Uterus (tissue), 2 donors: ENCODE data around the gene MOB3A.

Source experiments
- CTCF ChIP-seq, 4 experiments: fragments of 200-600 bp in 2 of 4; fragments of 450-650 bp in 2 of 4; sonication (generic) in 2 of 4; IDR thresholded peaks; one replicate each; pipeline ENCODE4 v1.5.1; 2016 to 2019; ENCODE audit warnings: antibody characterized with exemption in 4 of 4, mild to moderate bottlenecking in 2 of 4, moderate library complexity in 1 of 4
- POLR2A ChIP-seq, 2 donors: fragments of 450-650 bp; IDR thresholded peaks; one replicate each; pipeline ENCODE4 v1.6.1; 2016; ENCODE audit warnings: antibody characterized with exemption in 2 of 2, mild to moderate bottlenecking in 1 of 2, moderate library complexity in 1 of 2

DNA sequence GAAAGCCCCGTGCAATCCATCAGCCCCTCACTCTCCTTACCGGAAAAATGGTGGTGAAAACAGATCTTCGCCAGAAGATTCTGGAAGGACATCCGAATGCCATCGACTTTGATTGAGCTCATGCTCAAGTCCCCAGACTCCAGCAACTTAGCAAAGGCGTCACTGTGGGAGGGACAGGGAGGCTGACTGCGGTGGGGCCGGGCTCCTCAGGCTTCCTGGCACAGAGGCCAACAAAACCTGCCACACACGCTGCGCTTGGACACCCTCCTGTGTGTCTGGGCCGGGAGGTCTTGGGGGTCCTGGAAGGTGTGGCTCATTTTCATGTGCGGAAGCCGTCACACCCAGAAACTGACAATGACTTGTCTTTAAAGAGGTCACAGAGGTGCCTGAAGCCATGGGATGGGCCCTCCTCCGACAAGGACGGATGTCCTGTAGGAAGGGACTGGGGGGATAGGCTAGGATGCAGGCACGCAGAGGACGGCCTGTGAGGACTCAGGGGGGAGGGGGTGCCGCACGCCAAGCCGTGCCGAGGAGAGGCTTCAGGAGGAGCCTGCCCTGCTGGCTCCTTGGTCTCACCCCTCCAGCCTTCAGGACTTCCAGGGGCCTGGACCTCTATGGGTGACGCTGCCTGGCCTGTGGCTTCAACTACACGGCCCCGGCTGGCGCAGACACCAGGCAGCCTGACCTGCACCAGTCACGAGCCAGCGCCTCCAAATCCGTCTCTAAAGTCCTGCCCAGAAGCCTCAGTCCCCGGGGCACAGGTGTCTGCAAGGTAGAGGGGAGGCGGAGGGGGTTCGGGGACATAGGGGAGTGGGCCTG, 13.1 kb upstream of the MOB3A start:
- no peak for TF ChIP-seq CTCF (IDR thresholded peaks at IDR 0.05)
- no peak for TF ChIP-seq POLR2A (IDR thresholded peaks at IDR 0.05)
